Measurements from ENCODE around the gene ZPBP.

The ZPBP gene

DNA sequence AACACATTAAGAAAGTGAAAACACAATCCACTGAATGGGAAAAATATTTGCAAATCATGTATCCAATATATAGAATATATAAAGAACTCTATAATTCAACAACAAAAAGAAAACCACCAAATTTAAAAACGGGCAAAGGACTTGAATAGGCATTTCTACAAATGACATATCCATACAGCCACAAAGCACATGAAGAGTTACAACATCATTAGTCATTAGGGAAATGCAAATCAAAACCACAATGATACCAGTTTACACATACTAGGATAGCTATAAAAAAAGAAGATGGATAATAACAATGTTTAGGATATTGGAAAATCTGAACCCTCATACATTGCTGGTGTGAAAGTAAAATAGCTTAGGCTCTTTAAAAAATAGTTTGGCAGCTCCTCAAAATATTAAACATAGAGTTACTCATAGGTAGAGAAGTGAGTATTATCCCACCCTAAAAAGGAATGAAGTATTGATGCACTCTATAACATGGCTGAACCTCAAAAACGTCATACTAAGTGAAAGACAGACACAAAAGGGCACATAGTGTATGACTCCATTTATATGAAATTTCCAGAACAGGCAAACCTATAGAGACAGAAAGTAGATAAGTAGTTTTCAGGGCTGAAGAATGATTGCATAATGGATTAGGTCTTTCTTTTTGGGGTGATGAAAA is 4.5 kb downstream of the ZPBP start:
- in situ Hi-C loops (cut with MboI; ENCODE audit: low sequenced_read_pairs, unreplicated experiment) = no loop called here
- TF ChIP-seq, protein P1, sequence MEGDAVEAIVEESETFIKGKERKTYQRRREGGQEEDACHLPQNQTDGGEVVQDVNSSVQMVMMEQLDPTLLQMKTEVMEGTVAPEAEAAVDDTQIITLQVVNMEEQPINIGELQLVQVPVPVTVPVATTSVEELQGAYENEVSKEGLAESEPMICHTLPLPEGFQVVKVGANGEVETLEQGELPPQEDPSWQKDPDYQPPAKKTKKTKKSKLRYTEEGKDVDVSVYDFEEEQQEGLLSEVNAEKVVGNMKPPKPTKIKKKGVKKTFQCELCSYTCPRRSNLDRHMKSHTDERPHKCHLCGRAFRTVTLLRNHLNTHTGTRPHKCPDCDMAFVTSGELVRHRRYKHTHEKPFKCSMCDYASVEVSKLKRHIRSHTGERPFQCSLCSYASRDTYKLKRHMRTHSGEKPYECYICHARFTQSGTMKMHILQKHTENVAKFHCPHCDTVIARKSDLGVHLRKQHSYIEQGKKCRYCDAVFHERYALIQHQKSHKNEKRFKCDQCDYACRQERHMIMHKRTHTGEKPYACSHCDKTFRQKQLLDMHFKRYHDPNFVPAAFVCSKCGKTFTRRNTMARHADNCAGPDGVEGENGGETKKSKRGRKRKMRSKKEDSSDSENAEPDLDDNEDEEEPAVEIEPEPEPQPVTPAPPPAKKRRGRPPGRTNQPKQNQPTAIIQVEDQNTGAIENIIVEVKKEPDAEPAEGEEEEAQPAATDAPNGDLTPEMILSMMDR (IDR thresholded peaks at IDR 0.05; ENCODE audit: borderline replicate concordance, control extremely low read depth, extremely low read depth, insufficient read depth, missing control alignments) = no peak
- no peak for DNase-seq (ENCODE audit: low spot score)

- TF ChIP-seq, protein P1 (IDR thresholded peaks at IDR 0.05; ENCODE audit: borderline replicate concordance, control extremely low read depth, extremely low read depth, insufficient read depth, missing control alignments) = no peak
- no peak for DNase-seq (ENCODE audit: low spot score)
- in situ Hi-C loops (cut with MboI; ENCODE audit: low sequenced_read_pairs, unreplicated experiment) = no loop called here
Measured at GRCh38 chr7:50085344-50085743, 7.7 kb downstream of the ZPBP start.

- in situ Hi-C loops (cut with MboI; ENCODE audit: low sequenced_read_pairs, unreplicated experiment) = no loop called here
- TF ChIP-seq, protein P1 (IDR thresholded peaks at IDR 0.05; ENCODE audit: borderline replicate concordance, control extremely low read depth, extremely low read depth, insufficient read depth, missing control alignments) = no peak
- DNase-seq (ENCODE audit: low spot score) = no peak
Measured at GRCh38 chr7:50073093-50073492, 20.0 kb downstream of the ZPBP start.

DNA sequence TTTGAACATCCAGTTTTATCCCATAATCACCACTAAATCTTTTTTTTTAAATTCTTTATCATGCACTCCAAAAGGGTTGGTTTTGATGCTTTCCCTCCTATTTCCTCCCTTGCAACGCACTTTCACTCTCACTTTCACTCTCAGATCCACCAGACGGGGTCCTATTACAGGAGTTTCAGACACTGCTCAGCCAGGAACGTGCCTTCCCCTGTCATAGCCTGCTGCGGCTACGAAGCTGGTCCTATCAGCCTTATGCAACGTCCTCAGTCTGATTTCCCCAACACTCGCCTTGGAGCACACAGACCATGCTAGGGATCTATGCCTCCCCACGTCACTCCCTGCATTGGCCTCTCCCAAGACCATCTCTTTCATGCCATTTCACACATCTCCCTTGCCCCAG is 23.4 kb downstream of the ZPBP start:
- in situ Hi-C loops (cut with MboI; ENCODE audit: low sequenced_read_pairs, unreplicated experiment) = no loop called here
- DNase-seq (ENCODE audit: low spot score) = peak; percentile 29
- TF ChIP-seq, protein P1 (IDR thresholded peaks at IDR 0.05; ENCODE audit: borderline replicate concordance, control extremely low read depth, extremely low read depth, insufficient read depth, missing control alignments) = no peak

DNA sequence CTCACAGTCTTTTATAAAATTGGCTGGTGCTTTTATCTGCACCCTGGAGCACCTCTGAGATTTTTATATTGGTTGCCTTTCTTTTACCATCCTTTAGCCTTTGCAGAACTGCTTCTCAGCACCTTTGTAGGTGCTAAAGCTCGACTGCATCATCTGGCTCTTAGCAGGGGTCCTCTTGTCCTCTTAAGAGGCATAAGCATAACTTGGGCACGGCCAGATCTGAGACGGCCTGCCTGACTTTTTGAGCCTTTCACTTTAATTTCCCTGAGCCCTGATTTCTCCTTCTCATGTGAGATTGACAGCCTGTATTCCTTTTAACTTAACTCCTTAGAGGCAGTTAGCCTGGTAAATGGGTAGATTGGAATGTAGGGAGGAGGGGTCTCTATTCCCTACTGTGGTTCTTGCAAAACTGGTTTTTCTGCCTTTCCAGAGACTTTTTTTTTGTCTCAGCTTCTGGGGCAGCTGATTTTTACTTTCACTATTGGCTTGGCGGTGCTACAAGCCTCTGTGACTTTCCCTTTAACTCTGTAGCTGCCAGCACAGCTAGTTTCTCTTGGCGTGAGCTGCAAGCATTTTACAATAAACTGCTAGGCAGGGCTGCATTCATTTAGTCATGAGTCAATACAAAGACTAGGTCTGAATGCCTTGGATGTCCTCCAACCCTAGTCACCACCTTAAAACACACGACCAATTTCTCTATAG is 24.0 kb downstream of the ZPBP start:
- TF ChIP-seq, protein P1 (IDR thresholded peaks at IDR 0.05; ENCODE audit: borderline replicate concordance, control extremely low read depth, extremely low read depth, insufficient read depth, missing control alignments) = no peak
- in situ Hi-C loops (cut with MboI; ENCODE audit: low sequenced_read_pairs, unreplicated experiment) = no loop called here
- DNase-seq (ENCODE audit: low spot score) = peak; percentile 17

GRCh38 chr7:50068026-50068425 is 25.0 kb downstream of the ZPBP start:
- TF ChIP-seq, protein P1 (IDR thresholded peaks at IDR 0.05; ENCODE audit: borderline replicate concordance, control extremely low read depth, extremely low read depth, insufficient read depth, missing control alignments) = no peak
- in situ Hi-C loops (cut with MboI; ENCODE audit: low sequenced_read_pairs, unreplicated experiment) = no loop called here
- no peak for DNase-seq (ENCODE audit: low spot score)

Data from GM13976 (cell line).